Lung (tissue), 12 donors: ENCODE data around the gene ANKRD13A. TPM values are rescaled to one million over a fixed set of nuclear protein-coding genes. Genes with fewer than 3 reads are reported as not detected.
"Not testable (repeated sequence)": the region's sequence is repeated elsewhere in the genome, so short reads cannot be mapped to it uniquely, and the experiment has no call there.

ENCODE experiments used
- ATAC-seq: fragments of 200-7000 bp; cut with Tn5 transposase; one replicate; pipeline ENCODE4 v1.9.1; 2020; ENCODE audit warnings: moderate number of reproducible peaks; ENCODE audit not compliant: insufficient read depth, low FRiP score
- DNase-seq, 3 donors: peaks; one replicate each; pipeline ENCODE4 v3.0.0-alpha.2; 2013 to 2017
- H3K27ac ChIP-seq, 2 donors: one replicate each; pipeline ENCODE4 v1.5.1; 2013; ENCODE audit warnings: mild to moderate bottlenecking in 2 of 2, moderate library complexity in 2 of 2, control low read depth in 1 of 2, inconsistent platforms in 1 of 2, low read depth in 1 of 2, low read length in 1 of 2
- H3K27me3 ChIP-seq, 3 donors: one replicate each; pipeline ENCODE4 v1.5.1; 2013; ENCODE audit warnings: low read length in 2 of 3; ENCODE audit not compliant: control insufficient read depth in 3 of 3, insufficient read depth in 3 of 3
- H3K36me3 ChIP-seq, 4 donors: one replicate each; pipeline ENCODE4 v1.5.1; 2013; ENCODE audit warnings: low read length in 4 of 4, mild to moderate bottlenecking in 1 of 4, moderate library complexity in 1 of 4; ENCODE audit not compliant: control insufficient read depth in 4 of 4, insufficient read depth in 4 of 4
- H3K4me1 ChIP-seq, 5 donors: one replicate each; pipeline ENCODE4 v1.5.1; 2013; ENCODE audit warnings: low read length in 5 of 5, mild to moderate bottlenecking in 2 of 5, moderate library complexity in 1 of 5; ENCODE audit not compliant: control insufficient read depth in 5 of 5, insufficient read depth in 5 of 5
- H3K4me3 ChIP-seq: one replicate; pipeline ENCODE4 v1.5.1; 2013; ENCODE audit warnings: mild to moderate bottlenecking, control low read depth, moderate library complexity
- H3K9ac ChIP-seq, 2 donors: one replicate each; pipeline ENCODE4 v1.5.1; 2013; ENCODE audit warnings: low read length in 2 of 2, control low read depth in 1 of 2; ENCODE audit not compliant: insufficient read depth in 1 of 2
- H3K9me3 ChIP-seq, 4 donors: one replicate each; pipeline ENCODE4 v1.5.1; 2013; ENCODE audit warnings: low read length in 3 of 4, mild to moderate bottlenecking in 1 of 4, moderate library complexity in 1 of 4; ENCODE audit not compliant: control insufficient read depth in 4 of 4, insufficient read depth in 3 of 4
- CTCF ChIP-seq: IDR thresholded peaks from 2 replicates; pipeline ENCODE4 v1.5.1; 2012; ENCODE audit warnings: mild to moderate bottlenecking; ENCODE audit errors: control extremely low read depth, extremely low read depth
- WGBS, 2 donors: extraction: QIAGEN DNeasy Blood & Tissue Kit; methylation state at CpG; one replicate each; pipeline ENCODE4 v1.1.7; 2013; 5-methylcytosine and 5-hydroxymethylcytosine counted together
- polyA plus RNA-seq, 2 donors: library from polyadenylated mRNA; stranded (reverse); fragments of 200-250 nt; gene quantifications; one replicate each; pipeline ENCODE4 v1.2.1, GENCODE V29; 2013
- total RNA-seq, 2 donors: library from RNA; depleted of rRNA in 1 of 2; stranded (reverse); fragments of >200 nt in 1 of 2; gene quantifications; one replicate each; pipeline ENCODE4 v1.2.1, GENCODE V29; 2014 to 2021
- donor health status: control.
- donor health status: control.
- donor health status: Bipolar disorder and iron deficiency.
- donor health status: healthy.
- donor health status: DM: yes; HTN: yes; CAD: no.

The ANKRD13A gene
- total and polyA plus RNA-seq, 4 donors: 21.6 to 83.0 (median 53.8) TPM

GRCh38 chr12:110059651-110060000 is 60.4 kb downstream of the ANKRD13A start:
- 71 to 75% methylated on average over 2 of the region's 2 CpGs for WGBS, 2 donors
- DNase-seq (no peak), ATAC-seq (no peak)
- H3K27me3 ChIP-seq: no peaks in the 10 kb centered on the region
- H3K4me3 ChIP-seq: no peak overlapping the region
- H3K9me3 ChIP-seq: no peaks in the 10 kb centered on the region
- H3K9ac ChIP-seq: no peak overlapping the region
- no peaks in the 10 kb centered on the region for H3K36me3 ChIP-seq
- H3K4me1 ChIP-seq: no peaks in the 10 kb centered on the region
- no peak overlapping the region for H3K27ac ChIP-seq
- TF ChIP-seq CTCF: no peak

GRCh38 chr12:110062241-110062640 is 63.0 kb downstream of the ANKRD13A start:
- 87 to 93% methylated on average over 2 of the region's 2 CpGs for WGBS, 2 donors
- TF ChIP-seq CTCF: no peak
- no peak for ATAC-seq

GRCh38 chr12:110065540-110065939 is 66.3 kb downstream of the ANKRD13A start:
- TF ChIP-seq CTCF: no peak
- Histone ChIP-seq H3K4me1 (no peaks in the 10 kb centered on the region), H3K4me3 (no peak overlapping the region), H3K27ac (no peak overlapping the region), H3K27me3 (no peaks in the 10 kb centered on the region), H3K9me3 (no peaks in the 10 kb centered on the region), H3K9ac (no peak overlapping the region), H3K36me3 (no peaks in the 10 kb centered on the region)
- WGBS, 2 donors: 79 to 84% methylated on average over 2 of the region's 2 CpGs
- ATAC-seq (no peak), DNase-seq (no peak)

More at GRCh38 chr12:110062241-110062640, 63.0 kb downstream of the ANKRD13A start:
- no peak for DNase-seq
- no peak overlapping the region for H3K4me3 ChIP-seq
- no peaks in the 10 kb centered on the region for H3K4me1 ChIP-seq
- H3K9me3 ChIP-seq: no peaks in the 10 kb centered on the region
- no peak overlapping the region for H3K27ac ChIP-seq
- H3K9ac ChIP-seq: no peak overlapping the region
- no peaks in the 10 kb centered on the region for H3K27me3 ChIP-seq
- no peaks in the 10 kb centered on the region for H3K36me3 ChIP-seq

GRCh38 chr12:110067531-110067930 is 68.3 kb downstream of the ANKRD13A start:
- H3K27ac ChIP-seq: no peak overlapping the region
- no peaks in the 10 kb centered on the region for H3K4me1 ChIP-seq
- no peaks in the 10 kb centered on the region for H3K9me3 ChIP-seq

GRCh38 chr12:110068115-110068514 is 68.9 kb downstream of the ANKRD13A start:
- H3K36me3 ChIP-seq, H3K4me3 ChIP-seq, H3K27me3 ChIP-seq, H3K27ac ChIP-seq, ATAC-seq, H3K9ac ChIP-seq, H3K4me1 ChIP-seq, H3K9me3 ChIP-seq, DNase-seq: not testable (repeated sequence)
- WGBS, 2 donors: 86 to 91% methylated on average over 9 of the region's 9 CpGs

More at GRCh38 chr12:110067531-110067930, 68.3 kb downstream of the ANKRD13A start:
- no peak for TF ChIP-seq CTCF
- Histone ChIP-seq H3K4me3 (no peak overlapping the region), H3K9ac (no peak overlapping the region), H3K27me3 (no peaks in the 10 kb centered on the region), H3K36me3 (no peaks in the 10 kb centered on the region)
- 89 to 90% methylated on average over 7 of the region's 7 CpGs for WGBS, 2 donors
- ATAC-seq: no peak
- DNase-seq: no peak
